ENCODE data around the gene MEGF6. TPM values are rescaled to one million over a fixed set of nuclear protein-coding genes. Genes with fewer than 3 reads are reported as not detected.

MEGF6 gene
- total RNA-seq, 1 experiment from 2014 or later: 21.3 TPM

GRCh38 chr1:3604997-3605823 lies 6.1 kb downstream of the MEGF6 start:
- H3K27me3 ChIP-seq (ENCODE audit: insufficient read depth, low read length): no peaks in the 10 kb centered on the region
- H3T11ph ChIP-seq (ENCODE audit: low read length): no peak overlapping the region
- no peak overlapping the region for H3K23ac ChIP-seq (ENCODE audit: insufficient read length, low read depth, low read length)
- H2AK5ac ChIP-seq (ENCODE audit: insufficient read length, low read length): no peak overlapping the region
- no peak overlapping the region for H2BK20ac ChIP-seq (ENCODE audit: low read depth, low read length, poor library complexity, severe bottlenecking)
- Mint-ChIP-seq H3K4me3 (no peak overlapping the region), H3K27me3 (ENCODE audit: low read depth) (no peaks in the 10 kb centered on the region), H3K9me3 (no peaks in the 10 kb centered on the region), H3K36me3 (ENCODE audit: insufficient read depth in 1 of 3, low read depth in 3 of 3) (no peaks in the 10 kb centered on the region; a peak in 2 of 7 replicates), H3K27ac (no peak overlapping the region), H3K4me1 (peaks cover 3 to 4% of the 10 kb centered on the region in 2 experiments)
- no peaks in the 10 kb centered on the region for H3K79me1 ChIP-seq (ENCODE audit: insufficient read depth, low read depth, low read length, poor library complexity, severe bottlenecking)
- no peak for TF ChIP-seq CTCF (conservative IDR thresholded peaks at IDR 0.05)
- 100% methylated on average over 3 of the region's 7 CpGs for WGBS (ENCODE audit: extremely low coverage, insufficient read length, low lambda C conversion rate)
- no peak overlapping the region for H4K8ac ChIP-seq (replicated peaks; ENCODE audit: insufficient read length, low read depth, low read length)
- no peak overlapping the region for H2BK120ac ChIP-seq (ENCODE audit: low read depth, low read length, poor library complexity, severe bottlenecking)
- H3K14ac ChIP-seq (ENCODE audit: insufficient read depth, low read length): no peak overlapping the region
- H2AFZ ChIP-seq (ENCODE audit: low read length): no peak overlapping the region
- H3K79me2 ChIP-seq (ENCODE audit: insufficient read depth, low read length): no peaks in the 10 kb centered on the region
- H2BK15ac ChIP-seq (ENCODE audit: low read depth, low read length): no peak overlapping the region
- no peak overlapping the region for H3K9ac ChIP-seq (ENCODE audit: extremely low read depth, insufficient read length, low read length)
- no peak overlapping the region for H3K18ac ChIP-seq (ENCODE audit: insufficient read length, low read depth, low read length)
- no peak overlapping the region for H3K4ac ChIP-seq (ENCODE audit: low read depth, low read length)
- H3K56ac ChIP-seq (ENCODE audit: insufficient read length, low read depth, low read length): no peak overlapping the region
- no peak for DNase-seq
- no peak overlapping the region for H2BK5ac ChIP-seq (ENCODE audit: insufficient read length, low read length)
- H2BK12ac ChIP-seq (ENCODE audit: insufficient read length, low read depth, low read length): no peak overlapping the region
- no peak overlapping the region for H3K4me2 ChIP-seq (ENCODE audit: insufficient read depth, insufficient read length, low read length)
- H3K4me1 ChIP-seq (ENCODE audit: insufficient read depth, low read length): no peaks in the 10 kb centered on the region
- H4K91ac ChIP-seq (ENCODE audit: insufficient read length, low read depth, low read length): no peak overlapping the region
- no peaks in the 10 kb centered on the region for H3K9me3 ChIP-seq (ENCODE audit: control insufficient read depth, low read depth, low read length)
- H4K5ac ChIP-seq (ENCODE audit: insufficient read length, low read depth, low read length): no peak overlapping the region
- no peak overlapping the region for H3K27ac ChIP-seq (ENCODE audit: insufficient read length, low read depth, low read length)
- H4K20me1 ChIP-seq (ENCODE audit: control insufficient read depth, insufficient read depth, insufficient read length): no peaks in the 10 kb centered on the region
- no peaks in the 10 kb centered on the region for H3K23me2 ChIP-seq (ENCODE audit: insufficient read length, low read depth, low read length, poor library complexity, severe bottlenecking)
